GM18517 (cell line): Measurements from ENCODE around the gene ADAMTS2.

Experiments used
- ATAC-seq: cut with Tn5 transposase; IDR thresholded peaks from one replicate; pipeline ENCODE4 v1.9.1; 2021; ENCODE audit warnings: mild to moderate bottlenecking, moderate library complexity; ENCODE audit not compliant: unreplicated experiment

ADAMTS2 gene

DNA sequence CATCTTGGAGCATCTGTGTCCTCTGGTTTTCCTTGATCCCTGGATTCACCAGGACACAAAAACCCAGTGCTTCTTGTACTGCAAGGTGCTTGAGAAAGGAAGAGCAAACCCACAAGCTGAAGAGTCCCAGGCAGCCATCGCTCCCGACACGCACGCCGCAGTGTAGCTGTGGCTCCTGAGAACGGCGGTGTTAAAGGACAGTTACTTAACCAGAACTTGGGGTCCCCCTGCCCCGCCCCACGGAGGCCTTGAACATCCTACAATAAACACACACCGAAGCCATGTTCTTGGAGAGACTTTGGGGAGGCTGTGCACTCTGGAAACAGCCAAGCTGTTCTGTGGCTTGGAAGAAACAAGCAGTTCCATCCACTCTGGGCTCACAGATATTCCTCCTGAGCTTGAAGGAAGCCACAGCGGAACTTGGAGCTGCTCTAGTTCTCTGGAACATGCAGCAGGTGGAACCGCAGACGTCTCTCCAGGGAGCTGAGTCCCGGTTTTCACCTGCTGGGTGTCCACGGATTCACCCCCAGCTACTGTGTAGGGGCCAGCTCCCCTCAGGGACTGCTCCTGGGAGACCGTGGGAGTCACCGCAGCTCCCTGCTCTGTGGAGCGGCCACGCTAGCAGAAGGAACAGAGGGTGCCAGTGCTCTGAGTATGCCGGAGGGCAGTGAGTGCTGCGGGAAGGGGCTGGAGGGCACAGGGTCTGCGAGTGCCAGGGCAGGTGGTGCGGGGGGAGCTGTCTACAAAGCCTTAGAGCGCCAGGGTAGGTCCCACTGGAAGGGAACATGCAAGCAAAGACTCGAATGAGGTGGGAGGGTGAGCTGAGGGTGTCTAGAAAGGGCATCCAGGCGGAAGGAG lies 107.3 kb downstream of the ADAMTS2 start:
- no peak for ATAC-seq

DNA sequence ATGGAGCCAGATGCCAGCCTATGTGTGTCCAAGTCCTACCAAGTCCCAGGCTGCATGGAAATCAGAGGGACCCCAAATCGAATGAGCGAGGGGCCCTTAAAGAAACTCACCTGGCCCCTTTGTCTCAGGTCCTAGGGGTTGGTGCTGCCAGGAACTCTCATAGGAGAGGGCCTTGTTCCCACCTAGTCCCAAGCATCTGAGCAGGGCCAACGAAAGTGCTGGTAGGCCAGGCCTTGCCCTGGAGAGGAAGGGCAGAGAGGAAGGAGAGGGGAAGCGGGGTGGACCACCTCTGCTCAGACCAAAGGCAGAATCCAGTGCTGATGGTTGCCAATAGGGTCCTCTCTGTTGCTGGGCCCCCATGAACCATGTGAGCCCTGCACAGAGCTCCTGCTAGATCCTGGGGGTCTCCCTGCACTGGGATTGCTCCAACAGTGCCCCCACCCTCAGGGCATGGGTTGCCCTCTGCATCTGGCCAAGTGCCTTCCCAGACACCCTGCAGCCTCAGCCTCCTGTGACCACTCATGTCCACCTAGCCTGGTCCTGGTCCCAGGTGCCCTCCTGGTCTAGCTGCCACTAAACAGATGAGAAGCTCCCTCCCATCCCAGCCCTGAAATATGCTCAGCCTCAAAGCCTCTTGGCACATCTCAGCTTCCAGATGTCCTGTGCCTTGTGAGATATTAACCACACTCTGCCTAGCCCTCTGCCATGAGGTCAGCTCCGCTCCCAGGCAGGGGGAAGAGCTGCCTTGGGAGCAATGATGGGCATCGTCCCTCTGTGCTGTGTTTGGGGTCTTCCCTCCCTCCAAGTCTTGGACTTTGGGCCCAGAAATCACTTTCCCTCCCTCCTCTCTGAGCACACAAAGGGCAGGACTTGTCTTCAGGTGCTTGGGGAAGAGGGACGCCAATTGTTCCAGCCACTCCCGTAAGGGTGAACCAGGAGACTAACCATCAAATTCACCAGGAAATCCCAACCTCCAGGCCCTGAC lies 109.6 kb downstream of the ADAMTS2 start:
- ATAC-seq = no peak

DNA sequence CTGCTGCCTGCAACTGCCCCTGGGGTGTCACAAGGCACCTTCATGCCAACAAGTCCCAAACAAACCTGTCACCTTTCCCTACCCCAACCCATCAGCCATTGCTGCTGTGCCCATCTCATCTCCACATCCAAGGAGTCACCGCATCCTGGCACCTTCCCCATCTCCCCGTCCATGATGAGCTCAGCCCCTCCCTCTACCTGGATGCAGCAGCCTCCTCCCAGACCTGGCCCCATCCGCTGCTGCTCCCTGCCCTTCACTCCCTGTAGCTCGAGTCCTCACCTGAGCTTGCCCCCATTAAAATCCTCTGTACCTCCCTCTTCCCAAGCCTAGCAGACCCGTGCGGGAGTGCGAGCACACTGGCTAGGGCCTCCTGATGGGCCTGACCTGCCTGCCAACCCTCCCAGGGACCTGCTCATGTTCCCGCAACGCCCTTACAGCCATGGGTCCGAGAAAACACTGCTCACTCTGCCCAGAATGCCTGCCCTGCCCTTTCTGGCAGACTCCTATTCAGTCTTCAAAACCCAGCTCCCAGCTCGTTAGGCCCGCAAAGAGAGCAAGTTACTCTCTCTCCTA lies 110.6 kb downstream of the ADAMTS2 start:
- no peak for ATAC-seq

DNA sequence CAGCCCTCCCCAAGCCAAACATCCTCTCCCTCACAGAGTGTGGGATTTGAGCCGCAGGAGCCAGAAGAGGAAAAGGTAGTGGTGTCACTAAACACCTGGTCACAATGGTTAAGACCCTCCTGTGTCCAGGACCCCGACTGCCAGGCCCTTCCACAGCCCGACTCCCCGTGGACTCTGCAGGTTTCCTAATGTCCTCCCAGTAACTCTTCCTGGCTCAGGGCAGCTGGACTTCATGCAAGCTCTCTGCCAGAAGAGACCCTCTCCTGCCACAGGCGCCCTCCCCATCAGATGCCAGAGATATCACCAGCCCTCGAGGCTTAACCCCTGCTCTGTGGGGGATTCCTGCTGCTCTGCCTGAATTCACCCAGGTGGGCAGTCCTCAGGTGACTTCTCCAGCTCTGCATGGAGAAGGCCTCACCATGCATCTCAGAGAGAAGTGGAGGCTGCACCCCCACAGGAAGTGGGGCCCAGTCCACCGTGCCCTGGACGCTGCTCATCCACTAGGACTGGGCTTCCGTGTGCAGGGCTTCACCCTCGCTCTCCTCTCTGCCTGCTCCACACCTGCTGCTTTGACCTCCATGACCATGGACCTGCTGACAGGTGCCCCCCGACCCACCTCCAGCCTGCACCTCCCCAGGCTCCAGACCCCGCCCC lies 111.2 kb downstream of the ADAMTS2 start:
- ATAC-seq = no peak

DNA sequence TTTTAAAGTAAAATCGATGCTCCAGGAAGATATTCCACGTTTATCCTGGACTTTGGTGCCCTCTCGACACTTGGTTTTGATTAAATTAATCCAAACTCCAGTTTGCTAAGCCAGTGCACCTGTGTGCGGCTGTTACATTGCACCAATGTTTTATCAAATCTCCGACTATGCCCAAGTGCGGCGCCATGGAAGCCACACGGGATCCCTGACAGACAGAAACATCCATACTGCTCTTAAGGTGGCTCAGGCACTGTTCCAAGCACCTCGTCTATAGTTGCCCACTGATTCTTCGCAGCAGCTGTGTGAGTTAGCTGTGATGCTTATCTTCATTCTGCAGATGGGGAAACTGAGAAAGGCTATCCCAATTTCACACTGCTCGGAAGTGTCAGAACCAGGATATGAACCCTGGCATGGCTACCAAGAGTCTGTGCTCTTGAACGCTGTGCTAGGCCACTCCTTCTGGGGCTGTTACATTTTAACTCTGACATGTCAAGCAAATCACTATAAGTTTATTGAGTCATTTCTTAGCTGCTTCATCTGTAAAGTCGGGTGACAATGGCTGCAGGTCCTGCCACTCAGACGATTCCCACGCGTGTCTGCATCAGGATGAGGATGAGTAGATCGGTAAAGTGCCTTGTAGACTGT lies 113.0 kb downstream of the ADAMTS2 start:
- no peak for ATAC-seq

DNA sequence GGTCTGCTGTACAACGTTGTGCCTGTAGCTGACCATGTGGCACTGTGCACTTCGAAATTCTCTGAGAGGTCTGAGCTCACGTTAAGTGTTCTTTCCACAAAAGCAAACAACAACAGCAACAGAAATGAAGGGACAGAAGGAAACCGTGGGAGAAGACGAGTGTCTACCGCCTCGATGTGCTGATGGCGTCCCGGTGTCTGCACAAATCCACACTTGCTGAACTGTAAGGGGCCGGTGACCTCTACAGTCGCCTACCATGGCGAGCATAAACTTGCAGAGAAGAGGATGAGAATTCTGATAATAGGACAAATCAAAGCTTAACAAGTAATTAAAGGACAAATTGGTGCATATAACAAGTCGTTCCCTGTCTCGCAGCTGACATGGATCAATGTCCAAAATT lies 114.0 kb downstream of the ADAMTS2 start:
- no peak for ATAC-seq

DNA sequence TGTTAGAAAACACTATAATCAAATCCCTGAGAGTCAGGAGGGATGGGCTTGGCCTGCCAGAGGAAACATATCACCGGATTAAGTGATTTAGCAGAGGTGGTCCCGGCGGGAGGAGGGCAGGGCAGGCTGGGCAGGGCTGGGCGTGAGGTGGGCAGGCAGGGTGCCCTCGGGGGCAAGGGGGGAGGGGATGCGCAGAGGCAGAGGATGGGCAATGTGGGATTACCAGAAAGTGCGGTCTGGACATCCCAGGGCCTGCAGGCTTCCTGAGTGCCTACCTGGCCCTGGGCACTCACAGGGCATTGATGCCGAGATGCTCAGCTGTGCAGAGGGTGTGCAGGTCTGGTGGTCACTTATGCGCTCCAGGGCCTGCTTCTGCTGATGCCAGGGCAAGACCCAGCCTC lies 115.2 kb downstream of the ADAMTS2 start:
- ATAC-seq = no peak

DNA sequence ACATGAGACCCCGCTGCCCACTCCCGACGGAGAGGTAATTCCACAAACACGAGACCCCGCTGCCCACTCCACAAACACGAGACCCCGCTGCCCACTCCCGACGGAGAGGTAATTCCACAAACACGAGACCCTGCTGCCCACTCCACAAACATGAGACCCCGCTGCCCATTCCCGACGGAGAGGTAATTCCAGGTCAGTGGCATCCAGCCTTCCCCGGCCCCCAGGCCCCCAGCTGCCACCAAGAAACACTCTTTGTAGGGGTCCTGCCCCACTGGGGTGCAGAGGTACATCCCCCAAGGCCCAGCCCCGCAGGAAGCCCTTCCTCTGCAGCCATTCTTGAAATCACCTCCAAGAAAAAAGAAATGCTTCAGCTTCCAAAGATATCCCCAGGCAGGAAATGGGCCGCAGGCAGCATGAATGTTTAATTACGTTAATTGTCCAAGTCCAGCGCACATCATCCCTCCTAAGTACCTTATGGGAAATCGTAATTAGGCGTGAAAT lies 115.9 kb downstream of the ADAMTS2 start:
- ATAC-seq = no peak

DNA sequence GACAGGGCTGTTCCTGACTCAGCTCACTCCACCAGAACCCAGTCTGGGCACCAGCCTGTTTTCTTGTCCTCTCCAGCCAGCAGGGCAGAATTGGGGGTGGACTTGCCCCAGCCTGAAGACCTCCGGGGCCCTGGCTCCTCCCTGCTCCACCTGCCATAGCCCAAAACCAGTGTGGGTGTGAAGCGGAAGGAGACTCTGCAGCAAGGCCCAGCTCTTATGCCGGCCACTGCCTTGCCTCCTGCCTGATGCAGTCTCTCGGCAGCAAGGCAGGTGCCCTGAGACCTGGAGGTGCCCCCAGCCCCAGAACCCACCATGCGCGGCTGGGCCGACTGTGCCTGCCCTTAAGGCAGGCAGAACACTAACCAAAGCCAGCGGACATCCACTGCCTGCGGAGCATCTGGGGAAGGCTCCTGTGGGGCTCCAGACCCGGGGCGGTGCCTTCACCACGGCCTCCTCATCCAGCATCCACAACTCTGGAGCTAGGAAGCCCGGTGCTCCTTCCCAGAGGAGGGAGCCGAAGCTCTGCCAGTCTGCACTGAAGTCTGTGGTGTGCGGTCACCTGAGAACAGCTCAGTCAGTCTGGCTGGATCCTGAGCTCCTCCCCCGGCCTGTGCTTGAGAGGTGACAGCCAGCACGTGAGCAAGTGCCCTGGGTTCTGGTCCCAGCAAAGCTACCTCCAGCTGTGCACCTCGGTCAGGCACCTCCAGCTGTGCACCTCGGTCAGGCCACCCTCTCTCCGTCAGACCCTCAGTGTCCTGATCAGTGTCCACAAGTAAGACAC lies 116.7 kb downstream of the ADAMTS2 start:
- ATAC-seq = no peak

DNA sequence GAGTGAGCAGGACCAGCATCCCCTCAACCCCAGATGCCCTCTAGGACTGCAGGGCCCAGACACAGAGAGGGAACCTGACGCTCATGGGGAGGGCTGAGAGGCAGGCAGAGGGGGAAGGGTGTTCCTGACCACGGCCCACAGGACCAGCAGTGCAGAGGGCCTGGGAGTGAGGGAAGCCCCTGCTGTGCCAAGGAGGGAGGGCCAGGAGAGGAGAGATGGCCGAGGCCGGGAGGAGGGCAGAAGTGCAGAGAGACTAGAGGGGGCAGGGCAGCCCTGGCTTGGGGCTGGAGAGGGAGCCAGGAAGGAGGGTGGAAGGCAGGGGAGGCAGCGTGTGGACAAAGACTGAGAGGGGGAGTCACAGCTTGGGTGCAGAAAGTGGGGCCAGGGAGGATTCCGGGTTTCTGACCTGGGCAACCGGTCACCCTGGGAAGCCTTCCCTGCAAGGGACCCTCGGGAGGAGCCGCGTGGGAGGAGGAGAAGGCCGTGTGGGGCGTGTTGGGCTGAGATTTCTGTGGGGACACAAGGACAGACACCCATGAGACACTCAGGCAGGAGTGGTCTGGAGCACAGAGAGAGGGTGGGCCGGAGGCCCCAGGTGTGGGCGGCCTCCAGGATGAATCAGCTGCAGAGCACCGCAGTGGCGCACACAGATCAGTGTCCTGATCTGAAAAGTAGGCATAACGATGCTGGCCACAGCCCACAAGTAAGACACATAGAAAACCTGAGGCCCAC lies 117.5 kb downstream of the ADAMTS2 start:
- ATAC-seq = no peak

DNA sequence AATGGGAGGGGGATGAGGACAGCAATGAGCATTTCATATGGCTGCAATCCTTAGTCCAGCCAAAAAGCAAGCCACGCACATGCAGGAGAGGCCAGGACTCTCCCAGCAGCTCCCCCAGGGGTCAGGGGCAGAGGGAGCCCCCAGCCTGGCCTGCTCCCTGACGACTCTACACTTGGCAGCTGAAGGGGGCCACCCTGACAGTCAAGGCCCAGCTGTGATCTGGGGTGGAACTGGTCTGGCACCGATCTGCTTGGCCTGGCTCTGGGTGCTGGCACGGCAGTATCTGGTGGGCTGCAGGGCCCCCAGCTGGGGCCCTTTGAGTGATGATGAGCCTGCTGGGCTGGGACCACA lies 118.1 kb downstream of the ADAMTS2 start:
- no peak for ATAC-seq

DNA sequence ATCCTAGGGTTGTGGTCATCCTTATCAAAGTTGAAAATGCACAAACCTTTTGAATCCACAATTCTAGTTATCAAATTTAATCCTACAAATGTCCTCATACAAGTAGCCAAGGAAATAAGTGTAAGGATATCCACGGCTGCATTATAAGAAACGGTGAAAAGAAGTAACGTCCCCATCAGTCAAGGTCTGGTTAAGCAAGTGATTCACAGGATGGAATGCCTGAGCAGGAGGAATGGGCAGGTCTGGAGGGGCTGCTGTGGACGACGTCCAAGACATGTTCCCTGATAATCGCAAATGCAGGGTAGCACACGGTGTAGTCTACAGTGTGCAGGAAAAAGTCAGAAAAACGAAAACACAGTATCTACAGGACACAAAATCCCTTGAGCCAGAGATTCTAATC lies 118.6 kb downstream of the ADAMTS2 start:
- no peak for ATAC-seq

DNA sequence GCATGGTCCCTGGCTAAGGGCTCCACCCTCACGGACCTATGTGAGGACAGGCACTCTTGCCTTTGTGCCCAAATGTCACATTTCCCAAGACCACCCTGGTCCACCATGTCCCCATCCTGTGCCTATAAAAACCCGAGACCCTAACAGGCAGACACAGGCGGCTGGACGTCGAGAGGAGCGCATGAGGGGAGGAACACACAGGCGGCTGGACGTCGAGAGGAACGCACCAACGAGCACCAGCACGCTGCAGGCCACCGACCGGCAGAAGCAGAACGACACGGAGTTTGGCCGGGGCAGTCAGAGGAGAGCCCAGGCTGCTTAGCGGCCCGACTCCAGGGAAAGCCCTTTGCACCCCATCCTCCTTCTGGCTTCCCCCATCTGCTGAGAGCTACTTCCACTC lies 119.9 kb downstream of the ADAMTS2 start:
- no peak for ATAC-seq

DNA sequence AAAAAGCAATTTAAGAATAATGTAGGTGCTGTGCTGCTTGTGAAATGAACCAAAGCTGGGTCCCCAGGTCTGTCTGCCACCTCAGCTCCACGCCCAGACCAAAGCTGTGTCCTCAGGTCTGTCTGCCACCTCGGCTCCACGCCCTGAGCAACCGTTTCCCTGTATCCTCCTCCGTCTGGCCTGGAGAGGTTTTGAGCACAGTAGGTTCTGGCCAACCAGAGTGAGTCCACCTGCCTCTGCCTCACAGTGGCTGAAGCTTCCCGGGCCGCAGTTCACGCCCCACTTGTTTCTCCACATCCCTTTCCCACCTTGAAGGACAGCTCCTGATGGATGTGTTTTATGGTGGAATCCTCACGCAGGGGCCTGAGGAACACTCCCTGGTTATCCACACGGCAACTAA lies 120.5 kb downstream of the ADAMTS2 start:
- ATAC-seq = no peak

DNA sequence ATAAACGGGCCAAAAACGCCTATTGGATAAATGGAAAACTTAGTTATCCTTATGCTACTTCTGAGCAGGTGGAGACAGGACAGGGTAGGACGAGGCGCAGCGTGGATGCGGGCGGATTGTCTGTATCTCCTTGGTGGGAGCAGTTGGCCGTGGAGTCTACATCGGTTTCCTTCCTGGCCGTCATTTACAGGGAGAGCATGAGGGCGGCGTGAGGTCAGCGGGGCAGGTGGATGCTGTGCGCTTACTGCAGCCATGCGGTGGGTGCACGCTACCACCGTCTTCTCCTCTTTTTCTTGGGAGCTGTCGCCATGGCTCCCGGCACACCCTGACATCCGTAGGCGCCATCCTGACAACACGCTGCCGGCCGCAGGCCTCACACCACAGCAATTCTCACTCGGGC lies 121.3 kb downstream of the ADAMTS2 start:
- ATAC-seq = no peak

DNA sequence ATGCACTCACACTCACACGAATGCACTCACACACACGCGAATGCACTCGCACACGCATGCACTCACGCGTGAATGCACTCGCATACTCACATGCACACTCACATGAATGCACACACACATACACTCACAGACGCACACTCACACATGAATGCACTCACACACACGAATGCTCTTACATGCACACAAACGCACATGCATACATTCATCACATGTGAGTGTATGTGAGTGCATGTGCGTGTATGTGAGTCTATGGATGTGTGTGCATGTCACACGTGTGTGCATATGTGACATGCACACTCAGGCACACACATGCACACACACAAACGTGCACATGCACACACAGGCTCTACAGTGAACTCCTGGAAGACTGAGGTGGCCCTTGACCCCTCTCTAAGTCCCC lies 121.7 kb downstream of the ADAMTS2 start:
- ATAC-seq = no peak

DNA sequence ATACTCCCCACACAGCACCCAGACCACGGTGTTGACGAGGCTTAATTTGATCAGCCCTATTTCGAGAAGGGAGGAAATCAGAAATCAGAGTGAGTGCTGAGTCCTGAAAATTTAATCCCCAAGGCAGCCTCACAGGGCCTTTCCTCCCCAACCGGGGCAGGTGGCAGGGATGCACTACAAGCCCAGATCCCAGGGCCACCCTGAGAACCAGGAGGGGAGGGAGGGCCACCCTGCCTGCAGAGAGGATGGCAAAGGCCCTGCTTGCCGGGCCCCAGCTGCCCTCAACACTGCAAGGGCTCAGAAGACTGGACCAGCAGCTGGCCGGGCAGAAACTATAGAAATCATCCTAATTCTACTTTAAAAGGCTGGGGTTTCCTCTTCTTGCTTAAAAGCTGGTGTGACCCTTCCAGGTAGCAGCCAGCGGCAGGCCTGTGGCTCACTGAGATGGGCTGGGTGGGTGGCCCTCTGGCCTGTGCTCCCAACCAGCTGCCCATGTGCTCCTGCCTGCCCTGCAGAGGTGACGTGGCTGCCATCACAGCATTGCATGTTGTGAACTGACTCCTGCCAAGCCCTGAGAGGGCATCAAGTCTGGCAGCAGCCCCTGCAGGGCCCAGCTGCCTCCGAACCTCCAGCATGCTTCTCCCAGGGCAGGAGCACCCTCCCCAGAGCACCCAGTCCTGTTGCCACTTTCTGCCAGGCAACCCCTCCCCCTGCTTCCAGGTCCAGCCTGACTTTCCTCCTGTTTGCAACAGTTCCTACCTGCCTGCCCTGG lies 122.8 kb downstream of the ADAMTS2 start:
- ATAC-seq = no peak

DNA sequence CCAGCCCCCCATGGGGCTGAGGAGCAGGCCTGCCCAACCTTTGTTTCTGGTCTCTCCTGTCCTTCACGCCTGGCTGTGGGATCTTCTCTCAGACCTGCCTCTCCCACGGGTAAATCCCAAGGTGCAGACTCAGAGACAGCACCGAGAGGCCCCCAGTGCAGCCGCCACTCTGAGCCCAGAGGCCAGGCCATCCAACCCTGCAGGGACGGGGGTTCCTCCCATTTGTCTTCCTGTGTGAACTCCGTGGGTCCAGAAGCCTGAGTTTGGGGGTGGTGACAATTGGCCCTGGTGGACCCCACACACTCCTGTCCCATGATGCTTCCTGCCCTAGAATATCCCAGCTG lies 123.4 kb downstream of the ADAMTS2 start:
- no peak for ATAC-seq
